HG03432 (cell line): ENCODE data around the gene PRKCA.

Experiments used
- ATAC-seq: cut with Tn5 transposase; IDR thresholded peaks from one replicate; pipeline ENCODE4 v1.9.1; 2021; ENCODE audit warnings: mild to moderate bottlenecking, moderate library complexity; ENCODE audit not compliant: unreplicated experiment

Gene PRKCA

GRCh38 chr17:66747578-66748275, 445.3 kb downstream of the PRKCA start:
- no peak for ATAC-seq

- ATAC-seq = no peak
Measured at GRCh38 chr17:66748578-66748977, 446.2 kb downstream of the PRKCA start.

GRCh38 chr17:66749217-66749832, 446.9 kb downstream of the PRKCA start:
- no peak for ATAC-seq

GRCh38 chr17:66750116-66750515, 447.7 kb downstream of the PRKCA start:
- ATAC-seq = no peak

- ATAC-seq = no peak
Measured at GRCh38 chr17:66750781-66751543, 448.5 kb downstream of the PRKCA start.

- no peak for ATAC-seq
Measured at GRCh38 chr17:66751771-66752170, 449.4 kb downstream of the PRKCA start.

GRCh38 chr17:66752411-66752810, 450.0 kb downstream of the PRKCA start:
- no peak for ATAC-seq

GRCh38 chr17:66753126-66753920, 450.9 kb downstream of the PRKCA start:
- no peak for ATAC-seq

GRCh38 chr17:66755101-66755943, 452.9 kb downstream of the PRKCA start:
- ATAC-seq = no peak

GRCh38 chr17:66755944-66756290, 453.5 kb downstream of the PRKCA start:
- ATAC-seq = no peak

- no peak for ATAC-seq
Measured at GRCh38 chr17:66760324-66760723, 457.9 kb downstream of the PRKCA start.

- ATAC-seq = no peak
Measured at GRCh38 chr17:66762276-66762675, 459.9 kb downstream of the PRKCA start.

- ATAC-seq = no peak
Measured at GRCh38 chr17:66763056-66763455, 460.6 kb downstream of the PRKCA start.

- no peak for ATAC-seq
Measured at GRCh38 chr17:66764506-66764905, 462.1 kb downstream of the PRKCA start.

GRCh38 chr17:66767154-66767933, 464.9 kb downstream of the PRKCA start:
- no peak for ATAC-seq

- ATAC-seq = no peak
Measured at GRCh38 chr17:66769911-66770310, 467.5 kb downstream of the PRKCA start.

- ATAC-seq = no peak
Measured at GRCh38 chr17:66772148-66772812, 469.9 kb downstream of the PRKCA start.

GRCh38 chr17:66775271-66775670, 472.9 kb downstream of the PRKCA start:
- ATAC-seq = no peak

- ATAC-seq = no peak
Measured at GRCh38 chr17:66775881-66776400, 473.5 kb downstream of the PRKCA start.
